A549 (cell line): ENCODE results near the gene TMEM250. TPM values are rescaled to one million over a fixed set of nuclear protein-coding genes. Genes with fewer than 3 reads are reported as not detected.

Experiments
- BHLHE40 ChIP-seq: IDR thresholded peaks from 2 replicates; pipeline ENCODE4 v1.6.1; 2012; ENCODE audit warnings: low read depth, low read length, inconsistent platforms
- CBX2 ChIP-seq: fragments of 200-600 bp; sonication (generic); IDR thresholded peaks from 2 replicates; pipeline ENCODE4 v1.6.1; 2016; ENCODE audit warnings: low read depth, mild to moderate bottlenecking, borderline replicate concordance
- CEBPB ChIP-seq, 2 experiments: fragments of >200 bp in 1 of 2; sonication (Bioruptor Twin) in 1 of 2; formaldehyde crosslinking in 1 of 2; IDR thresholded peaks; 2 replicates each; pipeline ENCODE4 v1.6.1; 2012 to 2016
- CHD2 ChIP-seq: fragments of 150-350 bp; IDR thresholded peaks from 2 replicates; pipeline ENCODE4 v1.6.1; 2014; ENCODE audit warnings: low read length; ENCODE audit not compliant: partially characterized antibody
- ELK1 ChIP-seq: fragments of 150-350 bp; IDR thresholded peaks from 2 replicates; pipeline ENCODE4 v1.6.1; 2014; ENCODE audit warnings: low read depth, mild to moderate bottlenecking, low read length
- EP300 ChIP-seq, 2 experiments: fragments of >200 bp; sonication (Bioruptor Twin); formaldehyde crosslinking; IDR thresholded peaks; 2 replicates in 1 of 2; 3 replicates in 1 of 2; pipeline ENCODE4 v1.6.1; 2016 to 2017
- FOSB ChIP-seq: fragments of 250-450 bp; sonication (Bioruptor Pico); IDR thresholded peaks from 2 replicates; pipeline ENCODE4 v1.5.0; 2020; ENCODE audit warnings: mild to moderate bottlenecking, moderate library complexity
- FOSL2 ChIP-seq, 2 experiments: fragments of 450-650 bp in 1 of 2; fragments of >200 bp in 1 of 2; sonication (Bioruptor Twin) in 1 of 2; formaldehyde crosslinking; IDR thresholded peaks; 2 replicates each; pipeline versions ENCODE4 v1.5.0 to v1.6.1; 2016 to 2020; ENCODE audit warnings: mild to moderate bottlenecking in 1 of 2, moderate library complexity in 1 of 2
- GATA3 ChIP-seq: IDR thresholded peaks from 2 replicates; pipeline ENCODE4 v1.6.1; 2012; ENCODE audit warnings: borderline replicate concordance
- HDAC2 ChIP-seq: fragments of 200-600 bp; sonication (generic); IDR thresholded peaks from 2 replicates; pipeline ENCODE4 v1.6.1; 2016
- HMGXB4 ChIP-seq: fragments of 250-450 bp; sonication (Bioruptor Pico); IDR thresholded peaks from 2 replicates; pipeline ENCODE4 v1.5.0; 2021; ENCODE audit warnings: mild to moderate bottlenecking, moderate library complexity, borderline replicate concordance
- HOXA7 ChIP-seq: fragments of 250-450 bp; sonication (Bioruptor Pico); IDR thresholded peaks from 2 replicates; pipeline ENCODE4 v1.5.0; 2020; ENCODE audit warnings: mild to moderate bottlenecking, moderate library complexity
- JUN ChIP-seq, 2 experiments: fragments of >200 bp; sonication (Bioruptor Twin); formaldehyde crosslinking; IDR thresholded peaks; 2 replicates in 1 of 2; 3 replicates in 1 of 2; pipeline ENCODE4 v1.6.1; 2016 to 2017
- JUNB ChIP-seq: fragments of >200 bp; sonication (Bioruptor Twin); formaldehyde crosslinking; IDR thresholded peaks from 2 replicates; pipeline ENCODE4 v1.6.1; 2016
- KDM1A ChIP-seq: fragments of 200-600 bp; sonication (generic); IDR thresholded peaks from 2 replicates; pipeline ENCODE4 v1.6.1; 2016; ENCODE audit warnings: low read depth, mild to moderate bottlenecking
- MAZ ChIP-seq: fragments of 150-350 bp; IDR thresholded peaks from 2 replicates; pipeline ENCODE4 v1.6.1; 2014; ENCODE audit warnings: antibody characterized with exemption, low read depth, low read length, borderline replicate concordance
- NFE2L2 ChIP-seq: fragments of 150-350 bp; conservative IDR thresholded peaks from 2 replicates; pipeline ENCODE4 v1.6.1; 2014; ENCODE audit warnings: low read length
- PBX3 ChIP-seq: IDR thresholded peaks from 2 replicates; pipeline ENCODE4 v1.6.1; 2012
- RAD21 ChIP-seq, 2 experiments: fragments of >200 bp in 1 of 2; sonication (Bioruptor Twin) in 1 of 2; formaldehyde crosslinking in 1 of 2; IDR thresholded peaks in 1 of 2; conservative IDR thresholded peaks in 1 of 2; 2 replicates in 1 of 2; 3 replicates in 1 of 2; pipeline ENCODE4 v1.6.1; 2012 to 2018; ENCODE audit warnings: inconsistent platforms in 1 of 2
- SMC3 ChIP-seq: fragments of >200 bp; sonication (Bioruptor Twin); formaldehyde crosslinking; IDR thresholded peaks from 3 replicates; pipeline ENCODE4 v1.6.1; 2018; ENCODE audit warnings: inconsistent platforms
- USF2 ChIP-seq: fragments of 450-650 bp; IDR thresholded peaks from 2 replicates; pipeline ENCODE4 v1.6.1; 2014; ENCODE audit warnings: antibody characterized with exemption
- ZFP36 ChIP-seq: fragments of 450-650 bp; IDR thresholded peaks from 2 replicates; pipeline ENCODE4 v1.6.1; 2014; ENCODE audit warnings: borderline replicate concordance; ENCODE audit not compliant: partially characterized antibody
- ZNF302 ChIP-seq: fragments of 250-450 bp; sonication (Bioruptor Pico); IDR thresholded peaks from 2 replicates; pipeline ENCODE4 v1.9.0; 2021; ENCODE audit warnings: inconsistent platforms, mild to moderate bottlenecking, moderate library complexity
- polyA plus RNA-seq, 4 experiments: library from polyadenylated mRNA; depleted of rRNA in 3 of 4; stranded (reverse); fragments of >200 nt; fragmentation: RNase III in 1 of 4; extraction: RNeasy Plus Mini Kit Qiagen cat#74134 plus additional on column Dnase treatment in 1 of 4; gene quantifications; 2 replicates in 3 of 4; 3 replicates in 1 of 4; pipeline ENCODE4 v1.2.3, GENCODE V29; 2011 to 2017
- TF ChIP-seq, protein P1 (sequence below): fragments of >200 bp; sonication (Bioruptor Twin); formaldehyde crosslinking; IDR thresholded peaks from 3 replicates; pipeline ENCODE4 v1.5.1; 2016
- TF ChIP-seq, protein P2 (sequence below): IDR thresholded peaks from 2 replicates; pipeline ENCODE4 v1.6.1; 2012
- TF ChIP-seq, protein P3 (sequence below): fragments of 250-450 bp; sonication (Bioruptor Pico); IDR thresholded peaks from 2 replicates; pipeline ENCODE4 v1.5.0; 2020; ENCODE audit warnings: low read depth, mild to moderate bottlenecking, moderate library complexity
- TF ChIP-seq, protein P4 (sequence below): fragments of 200-600 bp; sonication (generic); IDR thresholded peaks from 2 replicates; pipeline ENCODE4 v1.6.1; 2016; ENCODE audit warnings: antibody characterized with exemption, mild to moderate bottlenecking, moderate library complexity

The TMEM250 gene
- polyA plus RNA-seq, 2 of the 4 experiments (the other 2 are of a cell fraction), result 13.0 to 35.2 TPM

- TF ChIP-seq HMGXB4 (CRISPR knock-in tag), result no peak
- TF ChIP-seq KDM1A, result no peak
- TF ChIP-seq BHLHE40, result peak; percentile 55
- no peak for TF ChIP-seq ZNF302 (CRISPR knock-in tag)
- no peak for TF ChIP-seq CBX2
- TF ChIP-seq ELK1, result no peak
- TF ChIP-seq, protein P1, sequence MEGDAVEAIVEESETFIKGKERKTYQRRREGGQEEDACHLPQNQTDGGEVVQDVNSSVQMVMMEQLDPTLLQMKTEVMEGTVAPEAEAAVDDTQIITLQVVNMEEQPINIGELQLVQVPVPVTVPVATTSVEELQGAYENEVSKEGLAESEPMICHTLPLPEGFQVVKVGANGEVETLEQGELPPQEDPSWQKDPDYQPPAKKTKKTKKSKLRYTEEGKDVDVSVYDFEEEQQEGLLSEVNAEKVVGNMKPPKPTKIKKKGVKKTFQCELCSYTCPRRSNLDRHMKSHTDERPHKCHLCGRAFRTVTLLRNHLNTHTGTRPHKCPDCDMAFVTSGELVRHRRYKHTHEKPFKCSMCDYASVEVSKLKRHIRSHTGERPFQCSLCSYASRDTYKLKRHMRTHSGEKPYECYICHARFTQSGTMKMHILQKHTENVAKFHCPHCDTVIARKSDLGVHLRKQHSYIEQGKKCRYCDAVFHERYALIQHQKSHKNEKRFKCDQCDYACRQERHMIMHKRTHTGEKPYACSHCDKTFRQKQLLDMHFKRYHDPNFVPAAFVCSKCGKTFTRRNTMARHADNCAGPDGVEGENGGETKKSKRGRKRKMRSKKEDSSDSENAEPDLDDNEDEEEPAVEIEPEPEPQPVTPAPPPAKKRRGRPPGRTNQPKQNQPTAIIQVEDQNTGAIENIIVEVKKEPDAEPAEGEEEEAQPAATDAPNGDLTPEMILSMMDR, result 0 out of 3 replicates have a peak, but pooled peaks have one; percentile 15
- peak; percentile 90 for TF ChIP-seq PBX3
- TF ChIP-seq, protein P2, sequence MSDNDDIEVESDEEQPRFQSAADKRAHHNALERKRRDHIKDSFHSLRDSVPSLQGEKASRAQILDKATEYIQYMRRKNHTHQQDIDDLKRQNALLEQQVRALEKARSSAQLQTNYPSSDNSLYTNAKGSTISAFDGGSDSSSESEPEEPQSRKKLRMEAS, result peak; percentile 92
- TF ChIP-seq FOSB, result no peak
- peak; percentile 53; the same call in 1 of the 3 replicates for TF ChIP-seq SMC3
- peak; percentile 58; the same call in 1 of the 2 replicates for TF ChIP-seq GATA3
- TF ChIP-seq MAZ, result no peak
- TF ChIP-seq, protein P3, sequence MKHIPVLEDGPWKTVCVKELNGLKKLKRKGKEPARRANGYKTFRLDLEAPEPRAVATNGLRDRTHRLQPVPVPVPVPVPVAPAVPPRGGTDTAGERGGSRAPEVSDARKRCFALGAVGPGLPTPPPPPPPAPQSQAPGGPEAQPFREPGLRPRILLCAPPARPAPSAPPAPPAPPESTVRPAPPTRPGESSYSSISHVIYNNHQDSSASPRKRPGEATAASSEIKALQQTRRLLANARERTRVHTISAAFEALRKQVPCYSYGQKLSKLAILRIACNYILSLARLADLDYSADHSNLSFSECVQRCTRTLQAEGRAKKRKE, result no peak
- TF ChIP-seq USF2, result no peak
- peak in 1 of 2 experiments; percentile 47; a peak in 1 of 5 replicates for TF ChIP-seq EP300 (IDR thresholded peaks at IDR 0.05)
- TF ChIP-seq JUN (IDR thresholded peaks at IDR 0.05), result peak; percentile 89 to 96; a peak in 4 of 5 replicates
- no peak for TF ChIP-seq ZFP36
- TF ChIP-seq NFE2L2, result no peak
- no peak for TF ChIP-seq HDAC2
- peak; percentile 16 to 43; a peak in 3 of 5 replicates for TF ChIP-seq RAD21 (conservative IDR thresholded peaks at IDR 0.05 in 1 of 2, IDR thresholded peaks at IDR 0.05 in 1 of 2)
- TF ChIP-seq CEBPB (IDR thresholded peaks at IDR 0.05), result no peak
- peak; percentile 50 for TF ChIP-seq CHD2
- TF ChIP-seq, protein P4, sequence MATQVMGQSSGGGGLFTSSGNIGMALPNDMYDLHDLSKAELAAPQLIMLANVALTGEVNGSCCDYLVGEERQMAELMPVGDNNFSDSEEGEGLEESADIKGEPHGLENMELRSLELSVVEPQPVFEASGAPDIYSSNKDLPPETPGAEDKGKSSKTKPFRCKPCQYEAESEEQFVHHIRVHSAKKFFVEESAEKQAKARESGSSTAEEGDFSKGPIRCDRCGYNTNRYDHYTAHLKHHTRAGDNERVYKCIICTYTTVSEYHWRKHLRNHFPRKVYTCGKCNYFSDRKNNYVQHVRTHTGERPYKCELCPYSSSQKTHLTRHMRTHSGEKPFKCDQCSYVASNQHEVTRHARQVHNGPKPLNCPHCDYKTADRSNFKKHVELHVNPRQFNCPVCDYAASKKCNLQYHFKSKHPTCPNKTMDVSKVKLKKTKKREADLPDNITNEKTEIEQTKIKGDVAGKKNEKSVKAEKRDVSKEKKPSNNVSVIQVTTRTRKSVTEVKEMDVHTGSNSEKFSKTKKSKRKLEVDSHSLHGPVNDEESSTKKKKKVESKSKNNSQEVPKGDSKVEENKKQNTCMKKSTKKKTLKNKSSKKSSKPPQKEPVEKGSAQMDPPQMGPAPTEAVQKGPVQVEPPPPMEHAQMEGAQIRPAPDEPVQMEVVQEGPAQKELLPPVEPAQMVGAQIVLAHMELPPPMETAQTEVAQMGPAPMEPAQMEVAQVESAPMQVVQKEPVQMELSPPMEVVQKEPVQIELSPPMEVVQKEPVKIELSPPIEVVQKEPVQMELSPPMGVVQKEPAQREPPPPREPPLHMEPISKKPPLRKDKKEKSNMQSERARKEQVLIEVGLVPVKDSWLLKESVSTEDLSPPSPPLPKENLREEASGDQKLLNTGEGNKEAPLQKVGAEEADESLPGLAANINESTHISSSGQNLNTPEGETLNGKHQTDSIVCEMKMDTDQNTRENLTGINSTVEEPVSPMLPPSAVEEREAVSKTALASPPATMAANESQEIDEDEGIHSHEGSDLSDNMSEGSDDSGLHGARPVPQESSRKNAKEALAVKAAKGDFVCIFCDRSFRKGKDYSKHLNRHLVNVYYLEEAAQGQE, result no peak
- peak; percentile 27; the same call in 1 of the 2 replicates for TF ChIP-seq JUNB
- TF ChIP-seq HOXA7 (CRISPR knock-in tag), result no peak
- TF ChIP-seq FOSL2 (IDR thresholded peaks at IDR 0.05), result 0 out of 2 replicates have a peak, but pooled peaks have one; percentile 13
- TF ChIP-seq FOSL2 (CRISPR knock-in tag; IDR thresholded peaks at IDR 0.05), result peak; percentile 78
These were observed 9.2 kb downstream of the TMEM250 start (continued) for GRCh38 chr9:136109351-136110081.
